Measurements from ENCODE around the gene MYCN. TPM values are rescaled to one million over a fixed set of nuclear protein-coding genes. Genes with fewer than 3 reads are reported as not detected.

MYCN gene
- total and polyA plus RNA-seq, 2 of the 8 experiments (the other 6 are each of a cell fraction or from before 2014, with no cell fraction given), result 87.8 to 137 TPM

DNA sequence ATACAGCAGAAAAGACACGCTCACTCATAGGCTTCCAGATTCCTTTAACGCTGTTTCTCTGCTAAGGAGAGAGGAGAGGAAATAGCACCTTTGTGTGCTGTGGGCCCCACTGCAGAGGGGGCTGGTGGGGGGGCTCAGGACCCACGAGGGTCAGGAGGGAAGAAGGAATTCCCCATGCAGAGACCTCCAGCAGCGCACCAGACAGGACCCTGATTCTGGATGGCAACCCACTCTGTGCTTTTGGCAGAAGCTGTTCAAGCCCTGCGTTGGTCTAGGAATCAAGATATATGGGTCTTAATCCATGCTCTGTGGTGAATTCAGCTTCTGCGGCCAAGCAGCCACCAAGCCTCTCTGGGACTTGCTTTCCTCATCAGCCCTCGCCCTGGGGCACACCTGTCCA lies 31.0 kb downstream of the MYCN start (continued):
- TF ChIP-seq CHD2 (IDR thresholded peaks at IDR 0.05; ENCODE audit: low read length), result no peak
- TF ChIP-seq, protein P1, sequence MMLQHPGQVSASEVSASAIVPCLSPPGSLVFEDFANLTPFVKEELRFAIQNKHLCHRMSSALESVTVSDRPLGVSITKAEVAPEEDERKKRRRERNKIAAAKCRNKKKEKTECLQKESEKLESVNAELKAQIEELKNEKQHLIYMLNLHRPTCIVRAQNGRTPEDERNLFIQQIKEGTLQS (IDR thresholded peaks at IDR 0.05; ENCODE audit: insufficient read depth, low read depth, low read length), result no peak
- no peak for TF ChIP-seq CHD1 (IDR thresholded peaks at IDR 0.05; ENCODE audit: low read depth, low read length)
